ENCODE measurements around the gene ATP5F1E. TPM values are rescaled to one million over a fixed set of nuclear protein-coding genes. Genes with fewer than 3 reads are reported as not detected.

The ATP5F1E gene
- total and polyA plus RNA-seq, 10 of the 15 experiments (the other 5 are each of a cell fraction or from before 2014, with no cell fraction given) = 49.0 to 407 (median 117) TPM

GRCh38 chr20:59039233-59039632, 7.1 kb upstream of the ATP5F1E start:
- CTCF ChIA-PET = no interaction called here
- no TSS peak for BruUV-seq (replicated peaks)
- POLR2A ChIA-PET = interaction anchor here (1.1 kb wide), 1 partner anchor 57 kb away, joined by 3 read pairs; no protein-coding TSS in a partner anchor
- peaks cover 13% of the 10 kb centered on the region for H3K4me1 ChIP-seq (ENCODE audit: control insufficient read depth, insufficient read depth, low read length)
- no peak for FAIRE-seq
- H3K27me3 ChIP-seq (replicated peaks in 1 of 2; ENCODE audit: control insufficient read depth in 2 of 2, insufficient read depth in 2 of 2, low read length in 1 of 2) = no peaks in the 10 kb centered on the region
- H4K20me1 ChIP-seq (ENCODE audit: control insufficient read depth, insufficient read depth) = no peaks in the 10 kb centered on the region; the same call in 1 of the 2 replicates
- peak overlapping the region; percentile 30; the same call in 1 of the 2 replicates for H3K4me2 ChIP-seq (ENCODE audit: control insufficient read depth, insufficient read depth)
- SMC1A ChIA-PET (ENCODE audit: uncharacterized antibody, unreplicated experiment) = interaction anchor here (1.6 kb wide), 1 partner anchor 17 kb away, joined by 4 read pairs; no protein-coding TSS in a partner anchor
- peaks cover 67% of the 10 kb centered on the region for H3K79me2 ChIP-seq (ENCODE audit: control insufficient read depth, insufficient read depth, low read length)
- TF ChIP-seq TBL1XR1 (IDR thresholded peaks at IDR 0.05; ENCODE audit: low read depth, low read length) = no peak
- TF ChIP-seq, protein P1, sequence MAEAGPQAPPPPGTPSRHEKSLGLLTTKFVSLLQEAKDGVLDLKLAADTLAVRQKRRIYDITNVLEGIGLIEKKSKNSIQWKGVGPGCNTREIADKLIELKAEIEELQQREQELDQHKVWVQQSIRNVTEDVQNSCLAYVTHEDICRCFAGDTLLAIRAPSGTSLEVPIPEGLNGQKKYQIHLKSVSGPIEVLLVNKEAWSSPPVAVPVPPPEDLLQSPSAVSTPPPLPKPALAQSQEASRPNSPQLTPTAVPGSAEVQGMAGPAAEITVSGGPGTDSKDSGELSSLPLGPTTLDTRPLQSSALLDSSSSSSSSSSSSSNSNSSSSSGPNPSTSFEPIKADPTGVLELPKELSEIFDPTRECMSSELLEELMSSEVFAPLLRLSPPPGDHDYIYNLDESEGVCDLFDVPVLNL (IDR thresholded peaks at IDR 0.05; ENCODE audit: low read depth, low read length) = no peak
- no peak for TF ChIP-seq BACH1 (IDR thresholded peaks at IDR 0.05; ENCODE audit: borderline replicate concordance)
- TF ChIP-seq, protein P2, sequence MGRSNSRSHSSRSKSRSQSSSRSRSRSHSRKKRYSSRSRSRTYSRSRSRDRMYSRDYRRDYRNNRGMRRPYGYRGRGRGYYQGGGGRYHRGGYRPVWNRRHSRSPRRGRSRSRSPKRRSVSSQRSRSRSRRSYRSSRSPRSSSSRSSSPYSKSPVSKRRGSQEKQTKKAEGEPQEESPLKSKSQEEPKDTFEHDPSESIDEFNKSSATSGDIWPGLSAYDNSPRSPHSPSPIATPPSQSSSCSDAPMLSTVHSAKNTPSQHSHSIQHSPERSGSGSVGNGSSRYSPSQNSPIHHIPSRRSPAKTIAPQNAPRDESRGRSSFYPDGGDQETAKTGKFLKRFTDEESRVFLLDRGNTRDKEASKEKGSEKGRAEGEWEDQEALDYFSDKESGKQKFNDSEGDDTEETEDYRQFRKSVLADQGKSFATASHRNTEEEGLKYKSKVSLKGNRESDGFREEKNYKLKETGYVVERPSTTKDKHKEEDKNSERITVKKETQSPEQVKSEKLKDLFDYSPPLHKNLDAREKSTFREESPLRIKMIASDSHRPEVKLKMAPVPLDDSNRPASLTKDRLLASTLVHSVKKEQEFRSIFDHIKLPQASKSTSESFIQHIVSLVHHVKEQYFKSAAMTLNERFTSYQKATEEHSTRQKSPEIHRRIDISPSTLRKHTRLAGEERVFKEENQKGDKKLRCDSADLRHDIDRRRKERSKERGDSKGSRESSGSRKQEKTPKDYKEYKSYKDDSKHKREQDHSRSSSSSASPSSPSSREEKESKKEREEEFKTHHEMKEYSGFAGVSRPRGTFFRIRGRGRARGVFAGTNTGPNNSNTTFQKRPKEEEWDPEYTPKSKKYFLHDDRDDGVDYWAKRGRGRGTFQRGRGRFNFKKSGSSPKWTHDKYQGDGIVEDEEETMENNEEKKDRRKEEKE (IDR thresholded peaks at IDR 0.05) = no peak
- no peak for TF ChIP-seq SRF (IDR thresholded peaks at IDR 0.05; ENCODE audit: low read depth in 2 of 2, low read length in 2 of 2)
- intact Hi-C loops (cut with micrococcal nuclease; ENCODE audit: unreplicated experiment) = loop anchor here (10.0 kb wide), 2 partner anchors 54 to 384 kb away; partner anchors contain the start of genes NELFCD and STX16
- no peak for DNase-seq (ENCODE audit: low read depth, low spot score)
- no peaks in the 10 kb centered on the region for H3K9me3 ChIP-seq (replicated peaks; ENCODE audit: control insufficient read depth, insufficient read depth, low read length)
- peak overlapping the region; percentile 11; the same call in 1 of the 2 replicates for H3K27ac ChIP-seq (ENCODE audit: control insufficient read depth, insufficient read depth)
- RAD21 ChIA-PET (ENCODE audit: unreplicated experiment) = interaction anchor here (0.7 kb wide), 1 partner anchor 60 kb away, joined by 4 read pairs; no protein-coding TSS in a partner anchor
- no peak for ATAC-seq
- H3K4me3 ChIP-seq = peak overlapping the region; percentile 89
- no peak overlapping the region; the same call in 1 of the 2 replicates for H3K9ac ChIP-seq (ENCODE audit: control insufficient read depth, insufficient read depth, low read length)
- no peak overlapping the region for H2AFZ ChIP-seq (ENCODE audit: control insufficient read depth, low read depth, low read length)
- WGBS (ENCODE audit: insufficient coverage, insufficient replicate concordance, low lambda C conversion rate, missing lambda C conversion rate) = 4% methylated on average over 1 of the region's 1 CpG
- in situ Hi-C loops (cut with MboI) = no loop called here
- H3K36me3 ChIP-seq (ENCODE audit: control insufficient read depth in 2 of 2, insufficient read depth in 2 of 2, low read length in 1 of 2) = peaks cover 9 to 28% of the 10 kb centered on the region in 2 experiments

Data from GM12878 (cell line).